DMS79 treated with DMSO at 0.1 percent for 48 hours (cell line): ENCODE measurements around the gene TATDN3.
A peak's percentile ranks its signal among the peaks of the same experiment; 100 is the strongest.
"Not testable (repeated sequence)": the region's sequence is repeated elsewhere in the genome, so short reads cannot be mapped to it uniquely, and the experiment has no call there.

ENCODE experiments used
- DNase-seq: peaks from one replicate; lab custom pipeline; 2025; lab: John Stamatoyannopoulos, UW

The TATDN3 gene

GRCh38 chr1:212777151-212777550, 14.5 kb upstream of the TATDN3 start:
- DNase-seq = no peak

GRCh38 chr1:212779086-212779485, 12.6 kb upstream of the TATDN3 start:
- not testable (repeated sequence) for DNase-seq

- no peak for DNase-seq
Observed at GRCh38 chr1:212780759-212781158, 10.9 kb upstream of the TATDN3 start.

GRCh38 chr1:212781225-212781624, 10.5 kb upstream of the TATDN3 start:
- DNase-seq = no peak

- peak; percentile 28 for DNase-seq
Observed at GRCh38 chr1:212782422-212783154, 9.1 kb upstream of the TATDN3 start.

GRCh38 chr1:212783976-212784375, 7.7 kb upstream of the TATDN3 start:
- no peak for DNase-seq

GRCh38 chr1:212785871-212786270, 5.8 kb upstream of the TATDN3 start:
- no peak for DNase-seq

GRCh38 chr1:212791261-212791675, 426 bp upstream of the TATDN3 start:
- no peak for DNase-seq

- DNase-seq = peak; percentile 20
Observed at GRCh38 chr1:212792396-212792908, 758 bp downstream of the TATDN3 start.

GRCh38 chr1:212794561-212795014, 2.9 kb downstream of the TATDN3 start:
- DNase-seq = no peak

GRCh38 chr1:212797681-212798080, 6.0 kb downstream of the TATDN3 start:
- DNase-seq = no peak

- DNase-seq = no peak
Observed at GRCh38 chr1:212805767-212806166, 14.1 kb downstream of the TATDN3 start.

- DNase-seq = no peak
Observed at GRCh38 chr1:212814537-212815334, 23.0 kb downstream of the TATDN3 start.

GRCh38 chr1:212816567-212817278, 25.0 kb downstream of the TATDN3 start:
- DNase-seq = no peak

- DNase-seq = no peak
Observed at GRCh38 chr1:212819726-212820125, 28.0 kb downstream of the TATDN3 start.

GRCh38 chr1:212820969-212821368, 29.3 kb downstream of the TATDN3 start:
- DNase-seq = no peak

- no peak for DNase-seq
Observed at GRCh38 chr1:212822956-212823355, 31.3 kb downstream of the TATDN3 start.

GRCh38 chr1:212824201-212824600, 32.5 kb downstream of the TATDN3 start:
- no peak for DNase-seq

GRCh38 chr1:212825798-212826452, 34.2 kb downstream of the TATDN3 start:
- DNase-seq = no peak

- no peak for DNase-seq
Observed at GRCh38 chr1:212827171-212827776, 35.6 kb downstream of the TATDN3 start.

- DNase-seq = no peak
Observed at GRCh38 chr1:212827831-212828278, 36.2 kb downstream of the TATDN3 start.
